ENCODE results near the gene TBL2. TPM values are rescaled to one million over a fixed set of nuclear protein-coding genes. Genes with fewer than 3 reads are reported as not detected.
"Not testable (repeated sequence)": the region's sequence is repeated elsewhere in the genome, so short reads cannot be mapped to it uniquely, and the experiment has no call there.

Gene TBL2
- total and polyA plus RNA-seq, 2 experiments from 2014 or later: 69.7 to 101 TPM

- no peaks in the 10 kb centered on the region; the same call in 1 of the 2 replicates for H4K20me1 ChIP-seq (ENCODE audit: insufficient read depth)
- 95 to 100% methylated on average over 4 of the region's 4 CpGs for WGBS, 2 experiments (ENCODE audit: low coverage in 1 of 2, low lambda C conversion rate in 2 of 2, missing lambda C conversion rate in 2 of 2)
- H3K4me2 ChIP-seq (ENCODE audit: unreplicated experiment): no peak overlapping the region
Observed at GRCh38 chr7:73549176-73549575, 29.2 kb downstream of the TBL2 start.

DNA sequence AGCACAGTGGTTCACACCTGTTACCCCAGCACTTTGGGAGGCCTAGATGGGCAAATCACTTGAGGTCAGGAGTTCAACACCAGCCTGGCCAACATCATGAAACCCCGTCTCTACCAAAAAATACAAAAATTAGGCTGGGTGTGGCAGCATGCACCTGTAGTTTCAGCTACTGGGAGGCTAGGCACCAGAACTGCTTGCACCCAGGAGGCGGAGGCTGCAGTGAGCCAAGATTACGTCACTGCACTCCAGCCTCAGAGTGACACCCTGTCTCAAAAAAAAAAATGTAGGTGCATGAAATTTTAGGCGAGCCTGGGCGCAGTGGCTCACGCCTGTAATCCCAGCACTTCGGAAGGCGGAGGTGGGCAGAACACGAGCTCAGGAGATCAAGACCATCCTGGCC is 30.5 kb downstream of the TBL2 start:
- no peak overlapping the region for H3K9ac ChIP-seq
- H3K9me3 ChIP-seq (ENCODE audit: low read depth): no peaks in the 10 kb centered on the region
- no peaks in the 10 kb centered on the region for H3K4me1 ChIP-seq (ENCODE audit: insufficient read depth)
- in situ Hi-C loops (cut with MboI): no loop called here
- 89 to 92% methylated on average over 9 of the region's 9 CpGs for WGBS, 2 experiments (ENCODE audit: low coverage in 1 of 2, low lambda C conversion rate in 2 of 2, missing lambda C conversion rate in 2 of 2)
- no peak for DNase-seq
- no peak overlapping the region for H3K4me3 ChIP-seq
- H3K36me3 ChIP-seq (ENCODE audit: low read depth): peaks cover 26% of the 10 kb centered on the region
- no peaks in the 10 kb centered on the region for H3K9me2 ChIP-seq (ENCODE audit: insufficient read depth)
- no peak overlapping the region for H3K27ac ChIP-seq
- H2AFZ ChIP-seq: no peak overlapping the region
- no peaks in the 10 kb centered on the region; the same call in 1 of the 2 replicates for H4K20me1 ChIP-seq (ENCODE audit: insufficient read depth)
- H3K27me3 ChIP-seq (replicated peaks; ENCODE audit: insufficient read depth): no peaks in the 10 kb centered on the region
- no peaks in the 10 kb centered on the region for H3F3A ChIP-seq (ENCODE audit: insufficient read depth)
- H3K4me2 ChIP-seq (ENCODE audit: unreplicated experiment): no peak overlapping the region
- no peak for TF ChIP-seq EZH2 (IDR thresholded peaks at IDR 0.05; ENCODE audit: insufficient read depth, poor library complexity, severe bottlenecking)
- no peak for TF ChIP-seq EZH2phosphoT487 (IDR thresholded peaks at IDR 0.05; ENCODE audit: insufficient read depth, low read depth)
- peaks cover 99% of the 10 kb centered on the region for H3K79me2 ChIP-seq (ENCODE audit: insufficient read depth)

More at GRCh38 chr7:73549176-73549575, 29.2 kb downstream of the TBL2 start:
- H3K36me3 ChIP-seq (ENCODE audit: low read depth): peaks cover 21% of the 10 kb centered on the region
- no peaks in the 10 kb centered on the region for H3K4me1 ChIP-seq (ENCODE audit: insufficient read depth)
- H3K9me2 ChIP-seq (ENCODE audit: insufficient read depth): no peaks in the 10 kb centered on the region
- H3K9me3 ChIP-seq (ENCODE audit: low read depth): no peaks in the 10 kb centered on the region
- H3K27me3 ChIP-seq (replicated peaks; ENCODE audit: insufficient read depth): no peaks in the 10 kb centered on the region
- TF ChIP-seq EZH2phosphoT487 (IDR thresholded peaks at IDR 0.05; ENCODE audit: insufficient read depth, low read depth): no peak
- H3K27ac ChIP-seq: no peak overlapping the region
- H3K79me2 ChIP-seq (ENCODE audit: insufficient read depth): peaks cover 99% of the 10 kb centered on the region
- in situ Hi-C loops (cut with MboI): no loop called here
- no peaks in the 10 kb centered on the region for H3F3A ChIP-seq (ENCODE audit: insufficient read depth)
- H2AFZ ChIP-seq: no peak overlapping the region
- no peak overlapping the region for H3K4me3 ChIP-seq
- no peak overlapping the region for H3K9ac ChIP-seq
- no peak for DNase-seq

DNA sequence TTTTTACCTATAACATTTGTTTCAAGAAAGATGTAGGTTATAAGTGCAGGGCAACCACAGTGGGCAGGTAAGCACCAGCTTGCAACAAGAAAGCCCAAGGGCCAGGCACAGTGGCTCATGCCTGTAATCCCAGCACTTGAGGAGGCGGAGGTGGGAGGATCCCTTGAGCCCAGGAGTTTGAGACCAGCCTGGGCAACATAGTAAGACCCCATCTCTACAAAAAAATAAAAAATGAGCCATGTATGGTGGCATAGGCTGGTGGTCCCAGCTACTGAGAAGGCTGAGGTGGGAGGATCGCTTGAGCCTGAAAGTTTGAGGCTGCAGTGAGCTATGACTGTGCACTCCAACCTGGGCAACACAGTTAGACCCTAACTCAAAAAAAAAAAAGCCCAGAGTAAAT is 33.7 kb downstream of the TBL2 start:
- Histone ChIP-seq H3K4me2 (ENCODE audit: unreplicated experiment) (no peak overlapping the region), H3F3A (ENCODE audit: insufficient read depth) (no peaks in the 10 kb centered on the region), H2AFZ (no peak overlapping the region), H3K9me3 (ENCODE audit: low read depth) (no peaks in the 10 kb centered on the region), H3K36me3 (ENCODE audit: low read depth) (peaks cover 20% of the 10 kb centered on the region; the same call in 1 of the 2 replicates), H4K20me1 (ENCODE audit: insufficient read depth) (peaks cover 2% of the 10 kb centered on the region; the same call in 1 of the 2 replicates), H3K9ac (no peak overlapping the region), H3K9me2 (ENCODE audit: insufficient read depth) (no peaks in the 10 kb centered on the region), H3K27me3 (replicated peaks; ENCODE audit: insufficient read depth) (no peaks in the 10 kb centered on the region), H3K4me3 (no peak overlapping the region), H3K4me1 (ENCODE audit: insufficient read depth) (no peaks in the 10 kb centered on the region), H3K27ac (no peak overlapping the region), H3K79me2 (ENCODE audit: insufficient read depth) (peaks cover 91% of the 10 kb centered on the region)
- in situ Hi-C loops (cut with MboI): no loop called here
- no peak for DNase-seq
- WGBS, 2 experiments (ENCODE audit: low coverage in 1 of 2, low lambda C conversion rate in 2 of 2, missing lambda C conversion rate in 2 of 2): 93% methylated on average over 2 of the region's 2 CpGs
- TF ChIP-seq EZH2 (IDR thresholded peaks at IDR 0.05; ENCODE audit: insufficient read depth, poor library complexity, severe bottlenecking) (no peak), EZH2phosphoT487 (IDR thresholded peaks at IDR 0.05; ENCODE audit: insufficient read depth, low read depth) (no peak)

DNA sequence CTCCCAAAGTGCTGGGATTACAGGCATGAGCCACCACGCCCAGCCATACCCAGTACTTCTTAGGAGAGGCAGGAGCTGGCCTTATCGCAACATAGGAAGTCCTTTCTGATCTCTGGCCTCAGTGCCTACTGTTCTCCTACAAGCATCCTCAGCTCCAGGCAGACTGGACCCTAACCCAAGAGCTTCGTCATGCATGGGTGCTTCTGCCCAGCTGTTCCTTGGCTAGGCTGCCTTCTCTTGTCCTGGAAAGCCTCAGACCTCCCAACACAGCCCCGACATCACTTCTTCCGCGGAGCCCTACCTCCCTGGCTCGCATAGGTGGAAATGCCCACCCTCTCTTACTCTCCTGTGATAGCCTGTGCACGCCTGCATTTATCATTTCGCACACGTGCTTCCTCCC is 36.7 kb downstream of the TBL2 start:
- Histone ChIP-seq H2AFZ (no peak overlapping the region), H3K9ac (no peak overlapping the region), H3K4me2 (ENCODE audit: unreplicated experiment) (no peak overlapping the region), H3K9me2 (ENCODE audit: insufficient read depth) (no peaks in the 10 kb centered on the region), H3K4me3 (no peak overlapping the region), H3K79me2 (ENCODE audit: insufficient read depth) (peaks cover 67% of the 10 kb centered on the region), H3K27me3 (replicated peaks; ENCODE audit: insufficient read depth) (no peaks in the 10 kb centered on the region), H3K4me1 (ENCODE audit: insufficient read depth) (no peaks in the 10 kb centered on the region), H4K20me1 (ENCODE audit: insufficient read depth) (peaks cover 2% of the 10 kb centered on the region; the same call in 1 of the 2 replicates), H3K27ac (no peak overlapping the region), H3K9me3 (ENCODE audit: low read depth) (no peaks in the 10 kb centered on the region), H3K36me3 (ENCODE audit: low read depth) (peaks cover 32% of the 10 kb centered on the region; the same call in 1 of the 2 replicates), H3F3A (ENCODE audit: insufficient read depth) (no peaks in the 10 kb centered on the region)
- no peak for DNase-seq
- in situ Hi-C loops (cut with MboI): no loop called here
- 95 to 96% methylated on average over 10 of the region's 10 CpGs for WGBS, 2 experiments (ENCODE audit: low coverage in 1 of 2, low lambda C conversion rate in 2 of 2, missing lambda C conversion rate in 2 of 2)
- TF ChIP-seq EZH2 (IDR thresholded peaks at IDR 0.05; ENCODE audit: insufficient read depth, poor library complexity, severe bottlenecking): no peak
- no peak for TF ChIP-seq EZH2phosphoT487 (IDR thresholded peaks at IDR 0.05; ENCODE audit: insufficient read depth, low read depth)

DNA sequence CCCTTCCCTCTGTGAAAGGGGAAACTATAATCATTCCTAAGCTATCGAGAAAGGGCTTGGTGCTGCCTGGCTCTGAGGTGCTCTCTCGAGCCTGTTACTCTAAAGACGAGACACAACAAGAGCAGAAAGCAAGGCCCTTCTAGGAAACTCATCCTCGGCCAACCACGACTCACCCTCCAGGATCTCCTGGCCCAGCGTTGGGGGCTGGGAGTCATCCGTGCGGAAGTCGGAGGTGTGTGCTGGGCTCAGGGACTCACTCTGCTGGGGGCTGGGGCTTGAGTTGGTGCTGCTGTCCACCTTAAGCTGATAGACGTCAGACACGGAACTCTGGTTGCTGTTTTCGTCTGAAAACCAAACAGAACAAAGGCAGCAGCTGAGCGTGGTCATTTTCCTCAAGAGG is 38.7 kb downstream of the TBL2 start:
- Histone ChIP-seq H3K9me2 (ENCODE audit: insufficient read depth) (no peaks in the 10 kb centered on the region), H3K4me3 (no peak overlapping the region), H3K36me3 (ENCODE audit: low read depth) (peaks cover 37% of the 10 kb centered on the region; the same call in 1 of the 2 replicates), H3K79me2 (ENCODE audit: insufficient read depth) (peaks cover 47% of the 10 kb centered on the region), H3K27ac (no peak overlapping the region), H3K27me3 (replicated peaks; ENCODE audit: insufficient read depth) (no peaks in the 10 kb centered on the region), H3K9me3 (ENCODE audit: low read depth) (no peaks in the 10 kb centered on the region), H3F3A (ENCODE audit: insufficient read depth) (no peaks in the 10 kb centered on the region), H3K9ac (no peak overlapping the region), H4K20me1 (ENCODE audit: insufficient read depth) (peaks cover 2% of the 10 kb centered on the region; the same call in 1 of the 2 replicates), H2AFZ (no peak overlapping the region), H3K4me1 (ENCODE audit: insufficient read depth) (no peaks in the 10 kb centered on the region), H3K4me2 (ENCODE audit: unreplicated experiment) (no peak overlapping the region)
- DNase-seq: no peak
- TF ChIP-seq EZH2phosphoT487 (IDR thresholded peaks at IDR 0.05; ENCODE audit: insufficient read depth, low read depth) (no peak), EZH2 (IDR thresholded peaks at IDR 0.05; ENCODE audit: insufficient read depth, poor library complexity, severe bottlenecking) (no peak)
- 89 to 90% methylated on average over 13 of the region's 13 CpGs for WGBS, 2 experiments (ENCODE audit: low coverage in 1 of 2, low lambda C conversion rate in 2 of 2, missing lambda C conversion rate in 2 of 2)
- in situ Hi-C loops (cut with MboI): no loop called here

GRCh38 chr7:73538510-73538909 is 39.9 kb downstream of the TBL2 start:
- H3K27ac ChIP-seq; H3K9me2 ChIP-seq (ENCODE audit: insufficient read depth); H3K9ac ChIP-seq; H3K4me3 ChIP-seq; H4K20me1 ChIP-seq (ENCODE audit: insufficient read depth); H3F3A ChIP-seq (ENCODE audit: insufficient read depth); H3K4me1 ChIP-seq (ENCODE audit: insufficient read depth); H3K4me2 ChIP-seq (ENCODE audit: unreplicated experiment); H3K9me3 ChIP-seq (ENCODE audit: low read depth); DNase-seq; in situ Hi-C loops (cut with MboI); H3K27me3 ChIP-seq (replicated peaks; ENCODE audit: insufficient read depth); H2AFZ ChIP-seq: not testable (repeated sequence)
- H3K36me3 ChIP-seq (ENCODE audit: low read depth): peaks cover 37% of the 10 kb centered on the region; the same call in 1 of the 2 replicates
- H3K79me2 ChIP-seq (ENCODE audit: insufficient read depth): peaks cover 36% of the 10 kb centered on the region
- WGBS, 2 experiments (ENCODE audit: low coverage in 1 of 2, low lambda C conversion rate in 2 of 2, missing lambda C conversion rate in 2 of 2): 100% methylated on average over 2 of the region's 2 CpGs
